Measurements from ENCODE around the gene C22orf15.

The C22orf15 gene

DNA sequence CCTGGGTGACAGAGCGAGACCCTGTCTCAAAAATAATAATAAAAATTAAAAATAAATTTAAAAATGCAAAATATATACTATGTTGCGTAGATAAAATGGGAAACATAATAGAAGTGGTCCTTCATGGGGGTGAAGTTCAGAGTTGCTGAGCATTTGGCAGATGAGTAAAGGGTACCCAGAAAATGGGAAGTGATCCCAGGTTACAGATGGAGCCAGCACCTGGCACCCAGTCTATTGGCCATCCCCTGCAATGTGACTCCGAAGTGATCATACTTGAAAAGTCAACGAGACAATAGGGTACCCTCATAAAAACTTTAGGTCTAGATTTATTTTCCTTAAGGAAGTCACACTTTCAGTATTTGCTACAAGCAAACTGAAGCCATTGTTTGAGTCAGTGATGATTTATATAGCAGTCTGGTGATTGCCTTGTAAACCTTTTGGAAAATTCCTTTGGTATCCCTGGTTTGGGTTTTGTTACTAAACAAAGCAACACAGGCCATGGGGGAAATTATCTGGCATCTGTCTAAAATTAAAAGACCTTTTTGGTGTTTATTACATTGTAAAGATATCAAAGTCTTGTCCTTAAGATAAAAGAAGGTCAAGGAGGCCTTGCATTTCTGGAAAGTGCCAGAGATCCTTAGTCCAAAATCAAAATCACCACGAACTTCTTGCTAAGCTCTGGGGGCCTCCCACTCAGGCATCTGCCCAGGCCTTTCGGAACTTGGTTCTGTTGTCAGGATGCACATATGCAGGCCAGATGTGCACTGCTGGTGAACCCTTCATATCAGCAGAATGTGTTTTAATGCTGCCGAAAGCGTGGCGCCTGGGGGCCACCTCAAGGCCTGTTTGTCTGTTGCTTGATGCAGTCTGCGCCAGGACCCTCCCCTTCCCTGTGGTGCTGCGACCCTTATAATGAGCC lies 28.3 kb downstream of the C22orf15 start:
- DNase-seq, result no peak

DNA sequence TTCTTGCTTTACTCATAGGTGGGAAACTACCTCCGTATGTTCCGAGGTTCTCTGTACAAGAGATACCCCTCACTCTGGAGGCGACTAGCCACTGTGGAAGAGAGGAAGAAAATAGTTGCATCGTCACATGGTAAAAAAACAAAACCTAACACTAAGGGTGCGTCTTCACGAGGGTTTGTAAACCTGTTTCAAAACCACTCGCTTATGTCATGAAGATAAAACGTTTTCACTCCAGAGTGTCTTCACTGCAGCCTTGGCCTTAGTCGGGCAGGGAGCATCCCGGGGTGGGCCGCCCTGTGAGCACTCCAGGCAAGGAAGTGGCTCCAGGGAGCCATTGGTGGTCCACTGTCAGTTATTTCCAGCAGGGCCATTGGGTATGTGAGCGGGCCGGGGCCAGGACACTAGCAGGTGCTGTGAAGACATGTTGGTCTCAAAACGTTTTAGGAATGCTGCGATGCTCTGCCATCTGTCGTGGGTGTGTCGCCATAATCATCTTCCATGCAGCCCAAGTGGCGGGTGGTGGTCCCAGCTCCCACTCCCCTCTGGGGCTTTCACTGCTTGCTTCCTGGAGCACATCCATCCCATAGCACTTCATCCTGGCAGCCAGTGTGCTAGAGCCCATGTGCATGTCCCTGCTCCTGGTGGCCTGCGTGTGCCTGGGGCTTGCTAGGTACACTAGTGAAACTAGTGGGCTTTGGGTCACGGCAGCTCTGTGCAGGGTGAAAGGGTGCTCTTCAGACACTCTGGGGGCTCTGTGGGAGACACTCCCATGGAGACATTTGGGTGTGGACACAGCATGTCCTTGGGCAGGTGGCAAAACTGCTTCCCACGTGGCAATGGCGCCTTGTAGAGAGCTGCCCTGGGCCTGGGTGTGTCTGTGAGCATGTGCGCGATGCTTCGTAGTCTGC lies 29.2 kb downstream of the C22orf15 start:
- DNase-seq, result no peak

DNA sequence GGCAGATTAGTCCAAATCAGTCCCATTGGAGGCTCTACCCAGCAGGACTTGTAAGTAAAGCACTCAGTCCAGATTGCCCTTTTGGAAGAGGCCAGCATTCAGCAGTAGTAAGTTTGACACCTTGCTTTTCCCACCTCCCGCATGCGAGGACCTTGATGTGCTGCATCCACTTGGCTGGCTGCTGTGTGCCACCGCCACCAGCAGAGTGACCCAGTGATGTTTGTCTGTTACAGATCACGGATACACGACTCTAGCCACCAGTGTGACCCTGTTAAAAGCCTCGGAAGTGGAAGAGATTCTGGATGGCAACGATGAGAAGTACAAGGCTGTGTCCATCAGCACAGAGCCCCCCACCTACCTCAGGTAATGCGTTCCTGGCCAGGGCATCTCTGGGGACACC lies 30.5 kb downstream of the C22orf15 start:
- no peak for DNase-seq

DNA sequence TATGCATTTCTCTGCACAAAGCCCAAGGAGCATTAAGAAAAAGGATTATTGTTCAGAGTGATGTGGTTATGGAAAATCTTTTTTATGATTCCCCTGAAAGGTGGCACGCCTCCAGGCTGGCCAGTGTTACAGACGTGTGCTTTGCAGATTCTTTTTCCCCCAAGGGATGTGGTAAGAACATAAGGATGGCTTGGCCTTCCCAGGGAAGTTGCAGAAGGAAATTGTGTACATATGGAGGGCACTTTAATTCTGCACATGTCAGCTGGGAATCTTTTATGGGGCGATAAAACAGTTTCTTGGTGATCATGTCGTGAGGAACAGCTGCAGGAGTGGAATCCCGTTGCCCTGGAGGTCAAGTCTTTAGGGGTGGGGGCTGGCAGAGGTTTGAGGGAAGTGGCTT lies 33.7 kb downstream of the C22orf15 start:
- DNase-seq, result no peak

DNA sequence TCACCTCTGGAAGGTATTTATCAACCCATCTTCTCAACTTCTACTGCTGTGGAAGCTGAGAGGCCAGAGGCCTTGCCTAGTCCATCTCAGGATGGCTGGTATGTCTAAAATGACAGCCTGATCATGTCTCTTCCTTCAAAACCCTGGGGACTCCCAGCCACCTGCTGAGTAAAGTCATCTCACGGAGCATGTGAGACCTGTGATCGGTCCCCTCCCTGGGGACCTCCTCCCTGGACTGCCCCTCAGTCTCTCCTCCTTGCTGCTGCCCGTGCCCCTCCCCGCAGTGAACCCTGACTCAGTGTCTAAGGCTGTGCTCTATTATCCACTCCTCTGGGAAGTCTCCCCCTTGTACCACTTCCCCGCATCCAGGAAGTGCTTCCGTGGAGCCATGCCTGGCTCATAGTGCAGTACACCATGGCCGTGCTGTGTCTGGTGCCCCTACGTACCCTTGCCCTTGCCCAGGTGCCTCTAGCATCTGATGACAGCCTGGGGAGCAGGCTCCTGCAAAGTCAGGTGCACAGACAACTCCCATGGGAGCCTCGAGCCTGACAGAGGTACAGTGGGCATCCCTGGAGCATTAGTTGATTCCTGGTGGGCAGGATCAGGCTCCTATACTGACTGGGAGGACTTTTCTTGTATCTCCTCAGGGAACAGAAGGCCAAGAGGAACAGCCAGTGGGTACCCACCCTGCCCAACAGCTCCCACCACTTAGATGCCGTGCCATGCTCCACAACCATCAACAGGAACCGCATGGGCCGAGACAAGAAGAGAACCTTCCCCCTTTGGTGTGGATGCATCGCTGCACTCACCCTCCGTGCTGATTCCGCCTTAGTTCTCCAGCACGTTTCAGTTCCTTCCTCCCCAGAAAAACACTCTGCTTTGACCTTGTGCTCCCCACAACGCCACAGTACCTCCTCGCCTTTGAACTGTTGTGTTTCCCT lies 37.8 kb downstream of the C22orf15 start:
- no peak for DNase-seq

DNA sequence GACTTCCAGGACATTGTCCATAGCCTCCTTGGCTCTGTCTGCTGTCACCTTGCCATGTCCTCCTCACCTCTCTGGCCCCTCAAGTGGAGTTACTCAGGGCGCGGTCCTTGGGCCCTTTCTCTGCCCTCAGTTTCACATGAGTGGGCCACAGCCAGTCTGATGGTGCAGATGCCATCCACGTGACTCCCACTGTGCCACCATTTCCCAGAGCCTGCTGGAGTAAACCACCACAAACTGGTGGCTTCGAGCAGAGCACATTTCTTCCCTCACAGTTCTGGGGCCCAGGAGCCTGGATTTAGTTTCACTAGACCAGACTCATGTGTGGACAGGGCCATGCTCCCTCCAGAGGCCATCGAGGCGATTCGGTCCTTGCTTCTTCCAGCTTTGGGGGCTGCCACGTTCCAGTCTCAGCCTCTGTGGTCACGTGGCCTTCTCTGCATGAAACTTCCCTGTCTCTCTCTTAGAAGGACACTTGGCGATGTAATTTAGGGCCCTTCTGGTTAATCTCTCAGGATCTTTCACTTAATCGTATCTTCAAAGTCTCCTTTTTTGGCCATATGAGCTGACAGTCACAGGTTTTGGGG lies 38.5 kb downstream of the C22orf15 start:
- no peak for DNase-seq

DNA sequence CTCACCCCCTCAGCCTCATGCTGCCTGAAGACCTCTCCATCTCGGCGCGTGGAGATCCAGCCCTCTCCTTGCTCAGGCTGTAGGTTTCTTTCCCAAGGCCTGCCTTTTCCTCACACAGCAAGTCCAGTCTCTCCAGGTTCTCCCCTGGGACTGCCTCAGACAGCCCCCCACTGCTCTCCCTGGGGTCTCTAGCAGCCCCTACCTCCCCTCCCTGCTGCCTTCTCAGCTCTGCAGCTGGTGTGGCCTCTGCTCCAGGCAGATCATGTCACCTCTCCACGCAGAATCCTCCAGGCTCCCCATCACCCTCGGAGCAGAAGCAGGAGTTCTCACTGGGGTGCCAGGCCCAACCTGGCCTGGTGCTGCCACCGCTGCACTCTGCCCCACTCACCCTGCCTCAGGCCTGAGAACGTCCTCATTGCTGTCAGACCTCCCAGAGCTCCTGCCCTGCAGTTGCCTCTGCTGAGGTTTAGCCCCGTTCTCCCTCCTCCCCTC lies 39.1 kb downstream of the C22orf15 start:
- DNase-seq, result no peak

DNA sequence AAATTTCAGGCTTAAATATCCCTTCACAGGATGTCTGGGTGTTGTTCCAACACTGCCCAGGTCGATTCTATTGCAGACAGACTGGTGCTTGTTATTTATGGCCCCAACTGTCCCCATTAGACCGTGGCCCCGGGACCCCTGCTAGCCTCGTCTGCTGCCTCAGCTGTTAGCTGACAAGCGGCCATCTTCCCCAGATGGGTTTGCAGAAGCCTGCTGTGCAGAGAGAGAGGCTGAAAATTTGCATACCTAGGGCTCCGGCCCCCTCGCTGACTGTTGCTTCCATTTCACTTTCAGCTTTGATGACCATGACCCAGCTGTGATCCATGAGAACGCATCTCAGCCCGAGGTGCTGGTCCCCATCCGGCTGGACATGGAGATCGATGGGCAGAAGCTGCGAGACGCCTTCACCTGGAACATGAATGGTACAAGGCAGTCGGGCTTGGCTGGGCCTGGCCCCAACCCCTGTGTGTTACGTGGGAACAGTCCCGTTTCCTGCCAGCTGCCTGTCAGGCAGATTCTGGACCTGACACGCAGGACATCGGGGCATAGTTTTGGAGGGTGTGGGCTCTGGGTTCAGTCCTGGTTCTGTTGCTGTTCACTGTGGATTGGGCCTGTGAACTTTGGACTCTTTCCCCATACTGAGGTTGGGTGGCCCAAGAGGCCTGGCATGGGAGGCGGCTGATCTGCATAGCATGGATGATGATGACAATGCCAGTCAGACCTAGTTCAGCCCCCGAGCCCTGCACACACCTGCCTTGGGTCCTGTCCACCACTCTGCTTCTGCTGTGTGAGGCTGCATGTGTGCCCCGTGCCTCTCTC lies 40.4 kb downstream of the C22orf15 start:
- no peak for DNase-seq

DNA sequence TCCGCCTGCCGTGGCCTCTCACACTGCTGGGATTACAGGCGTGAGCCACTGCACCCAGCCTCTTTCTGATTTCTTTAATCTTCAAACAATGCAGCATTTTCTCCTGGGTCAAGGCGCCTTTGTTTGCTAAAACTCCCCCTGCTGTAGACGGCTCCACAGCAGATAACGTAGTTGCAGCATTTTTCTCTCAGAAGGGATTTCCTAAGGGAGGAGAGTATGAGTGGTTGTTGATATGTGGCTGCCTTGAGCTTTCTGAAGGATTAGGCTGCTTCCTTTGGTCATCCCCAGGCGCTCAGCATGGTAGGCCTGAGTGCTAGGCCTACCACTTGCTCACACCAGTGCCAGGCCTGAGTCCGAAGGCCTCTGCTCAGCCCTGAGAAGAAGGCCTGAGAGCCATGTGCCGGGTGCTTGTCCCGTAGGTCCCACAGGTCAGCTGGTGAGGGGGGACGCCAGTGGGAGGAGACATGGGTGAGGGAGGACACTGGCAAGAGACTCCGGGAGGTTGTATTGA lies 42.0 kb downstream of the C22orf15 start:
- no peak for DNase-seq

DNA sequence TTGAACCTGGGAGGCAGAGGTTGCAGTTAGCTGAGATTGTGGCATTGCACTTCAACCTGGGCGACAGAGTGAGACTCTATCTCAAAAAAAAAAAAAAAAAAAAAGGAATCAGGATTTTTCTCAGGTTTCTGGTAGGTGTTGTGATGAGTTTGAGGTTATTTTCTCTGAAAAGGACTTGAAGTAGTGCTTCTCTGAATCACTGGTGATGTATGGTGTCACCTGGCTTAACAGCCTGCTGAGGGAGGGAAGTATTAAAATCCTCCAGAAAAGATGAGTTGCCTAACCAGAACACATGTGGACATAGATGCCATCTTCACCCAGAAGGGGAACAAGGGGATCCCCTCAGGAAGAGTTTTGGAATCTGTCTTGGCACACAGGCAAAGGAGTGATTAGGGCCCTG lies 44.0 kb downstream of the C22orf15 start:
- DNase-seq, result no peak

DNA sequence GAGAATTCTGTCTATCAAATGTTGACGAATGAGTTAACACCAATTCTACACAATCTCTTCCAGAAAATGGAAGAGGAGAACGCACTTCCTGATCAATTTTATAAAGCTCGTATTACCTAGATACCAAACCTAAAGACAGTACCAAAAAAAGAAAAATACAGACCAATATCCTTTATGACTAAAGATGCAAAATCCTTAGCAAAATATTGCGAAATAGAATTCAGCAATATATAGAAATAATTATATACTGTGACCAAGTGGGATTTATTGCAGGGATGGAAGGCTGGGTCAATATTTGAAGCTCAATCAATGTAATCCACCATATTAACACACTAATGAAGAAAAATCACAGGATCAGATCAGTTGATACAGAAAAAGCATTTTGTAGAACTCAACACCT lies 49.6 kb downstream of the C22orf15 start:
- DNase-seq, result no peak

Measured in NCI-H1092 (cell line).